OCI-LY3 (cell line): ENCODE results near the gene ZNF175.

Source experiments
- H2AFZ ChIP-seq: fragments of 200-600, 300-600 bp; shearing (Covaris generic); 2 replicates; pipeline ENCODE4 v1.6.0; 2014; ENCODE audit warnings: antibody characterized with exemption, low read depth, low read length
- H3K27ac ChIP-seq: fragments of 200-600, 300-600 bp; sonication (generic); 2 replicates; pipeline ENCODE4 v1.5.1; 2014; ENCODE audit warnings: mild to moderate bottlenecking, low read length, moderate library complexity, mixed read lengths
- H3K27me3 ChIP-seq: fragments of 200-600, 300-600 bp; sonication (generic); 2 replicates; pipeline ENCODE4 v1.6.1; 2014; ENCODE audit warnings: low read depth, low read length, mixed read lengths
- H3K36me3 ChIP-seq: fragments of 200-600, 300-600 bp; sonication (generic); replicated peaks from 2 replicates; pipeline ENCODE3; 2014; ENCODE audit warnings: low read depth, low read length, mixed read lengths
- H3K4me1 ChIP-seq: fragments of 300-600, 200-600 bp; sonication (generic); 2 replicates; pipeline ENCODE4 v1.6.1; 2014; ENCODE audit warnings: low read length, mixed read lengths
- H3K4me2 ChIP-seq: fragments of 200-600, 300-600 bp; sonication (generic); 2 replicates; pipeline ENCODE4 v1.6.1; 2014; ENCODE audit warnings: low read length, mixed read lengths
- H3K4me3 ChIP-seq: fragments of 300-600, 200-600 bp; sonication (generic); 2 replicates; pipeline ENCODE4 v1.5.1; 2014; ENCODE audit warnings: antibody characterized with exemption, mild to moderate bottlenecking, low read length, moderate library complexity
- H3K79me2 ChIP-seq: fragments of 300-600, 200-600 bp; shearing (Covaris generic); 2 replicates; pipeline ENCODE4 v1.6.1; 2014; ENCODE audit warnings: mild to moderate bottlenecking, low read length, mixed read lengths
- H3K9ac ChIP-seq: fragments of 300-600, 200-600 bp; shearing (Covaris generic); 2 replicates; pipeline ENCODE4 v1.6.0; 2014; ENCODE audit warnings: mild to moderate bottlenecking, low read length, moderate library complexity
- H3K9me3 ChIP-seq: fragments of 200-600, 300-600 bp; shearing (Covaris generic); 2 replicates; pipeline ENCODE4 v1.6.1; 2014; ENCODE audit warnings: low read length, mixed read lengths; ENCODE audit not compliant: insufficient read depth
- H4K20me1 ChIP-seq: fragments of 200-600, 300-600 bp; sonication (generic); 2 replicates; pipeline ENCODE4 v1.6.1; 2016; ENCODE audit warnings: low read length, mixed read lengths; ENCODE audit not compliant: insufficient read depth
- EZH2phosphoT487 ChIP-seq: fragments of 200-600 bp; shearing (Covaris generic); IDR thresholded peaks from 2 replicates; pipeline ENCODE4 v1.6.1; 2018; ENCODE audit warnings: antibody characterized with exemption, mixed run types, low read depth
- TF ChIP-seq, protein P1 (sequence below): fragments of 200-600, 300-600 bp; sonication (generic); IDR thresholded peaks from 2 replicates; pipeline ENCODE4 v1.5.1; 2014; ENCODE audit warnings: antibody characterized with exemption, low read length, low read depth

Gene ZNF175

DNA sequence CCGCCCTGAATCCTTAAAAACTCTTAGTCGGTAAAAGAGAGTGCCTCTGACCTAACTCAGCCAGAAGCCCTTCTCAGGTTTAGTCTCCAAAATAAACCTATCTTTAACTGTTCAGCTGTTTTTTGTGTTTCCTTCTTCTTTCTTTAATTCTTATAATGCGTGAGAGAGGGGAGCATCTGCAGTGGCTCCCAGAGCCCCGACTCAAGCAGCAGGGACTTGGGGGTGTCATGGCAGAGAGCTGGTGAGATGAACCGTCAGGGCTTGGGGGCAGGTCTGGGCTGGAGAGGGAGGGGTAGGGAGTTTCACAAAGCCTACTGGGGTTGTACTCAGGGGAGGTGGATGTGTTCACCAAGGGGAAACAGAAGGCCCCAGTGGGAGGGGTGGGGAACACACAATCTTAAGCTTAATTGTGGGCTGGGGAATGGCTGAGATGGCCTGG, 22.9 kb upstream of the ZNF175 start:
- Histone ChIP-seq H3K27ac (no peak overlapping the region), H3K36me3 (no peaks in the 10 kb centered on the region), H3K4me3 (no peak overlapping the region), H3K27me3 (peaks cover 67% of the 10 kb centered on the region), H3K9ac (no peak overlapping the region), H3K4me1 (peaks cover 22% of the 10 kb centered on the region), H3K79me2 (no peaks in the 10 kb centered on the region), H2AFZ (no peak overlapping the region), H4K20me1 (peaks cover 2% of the 10 kb centered on the region; the same call in 1 of the 2 replicates), H3K9me3 (no peaks in the 10 kb centered on the region), H3K4me2 (no peak overlapping the region)
- no peak for TF ChIP-seq EZH2phosphoT487
- TF ChIP-seq, protein P1, sequence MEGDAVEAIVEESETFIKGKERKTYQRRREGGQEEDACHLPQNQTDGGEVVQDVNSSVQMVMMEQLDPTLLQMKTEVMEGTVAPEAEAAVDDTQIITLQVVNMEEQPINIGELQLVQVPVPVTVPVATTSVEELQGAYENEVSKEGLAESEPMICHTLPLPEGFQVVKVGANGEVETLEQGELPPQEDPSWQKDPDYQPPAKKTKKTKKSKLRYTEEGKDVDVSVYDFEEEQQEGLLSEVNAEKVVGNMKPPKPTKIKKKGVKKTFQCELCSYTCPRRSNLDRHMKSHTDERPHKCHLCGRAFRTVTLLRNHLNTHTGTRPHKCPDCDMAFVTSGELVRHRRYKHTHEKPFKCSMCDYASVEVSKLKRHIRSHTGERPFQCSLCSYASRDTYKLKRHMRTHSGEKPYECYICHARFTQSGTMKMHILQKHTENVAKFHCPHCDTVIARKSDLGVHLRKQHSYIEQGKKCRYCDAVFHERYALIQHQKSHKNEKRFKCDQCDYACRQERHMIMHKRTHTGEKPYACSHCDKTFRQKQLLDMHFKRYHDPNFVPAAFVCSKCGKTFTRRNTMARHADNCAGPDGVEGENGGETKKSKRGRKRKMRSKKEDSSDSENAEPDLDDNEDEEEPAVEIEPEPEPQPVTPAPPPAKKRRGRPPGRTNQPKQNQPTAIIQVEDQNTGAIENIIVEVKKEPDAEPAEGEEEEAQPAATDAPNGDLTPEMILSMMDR, result no peak

DNA sequence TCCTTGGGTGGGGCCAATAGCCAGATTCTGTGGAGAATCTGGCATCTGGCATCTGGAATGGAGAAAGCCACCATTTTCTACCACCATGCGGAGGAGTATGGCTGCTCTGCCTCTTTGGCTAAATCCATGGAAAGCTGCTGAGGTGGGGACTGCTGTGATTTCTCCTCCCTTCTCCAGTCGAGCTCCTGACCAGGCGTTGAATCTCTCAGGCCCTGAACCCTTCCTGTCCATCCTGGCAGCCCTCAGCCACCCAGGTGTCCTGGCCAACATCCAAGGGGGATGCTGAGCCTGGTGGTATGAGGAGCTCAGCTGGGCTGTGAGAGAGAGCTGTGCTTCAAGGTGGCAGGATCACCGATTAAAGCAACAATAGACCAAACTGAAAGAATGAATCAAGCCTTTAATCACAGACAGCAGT, 22.2 kb upstream of the ZNF175 start:
- Histone ChIP-seq H3K79me2 (no peaks in the 10 kb centered on the region), H3K4me1 (peaks cover 22% of the 10 kb centered on the region), H3K9me3 (no peaks in the 10 kb centered on the region), H3K27me3 (peaks cover 70% of the 10 kb centered on the region), H3K36me3 (no peaks in the 10 kb centered on the region), H4K20me1 (peaks cover 2% of the 10 kb centered on the region; the same call in 1 of the 2 replicates), H2AFZ (no peak overlapping the region), H3K4me2 (no peak overlapping the region), H3K27ac (no peak overlapping the region), H3K9ac (no peak overlapping the region), H3K4me3 (no peak overlapping the region)
- TF ChIP-seq, protein P1, result no peak
- no peak for TF ChIP-seq EZH2phosphoT487

DNA sequence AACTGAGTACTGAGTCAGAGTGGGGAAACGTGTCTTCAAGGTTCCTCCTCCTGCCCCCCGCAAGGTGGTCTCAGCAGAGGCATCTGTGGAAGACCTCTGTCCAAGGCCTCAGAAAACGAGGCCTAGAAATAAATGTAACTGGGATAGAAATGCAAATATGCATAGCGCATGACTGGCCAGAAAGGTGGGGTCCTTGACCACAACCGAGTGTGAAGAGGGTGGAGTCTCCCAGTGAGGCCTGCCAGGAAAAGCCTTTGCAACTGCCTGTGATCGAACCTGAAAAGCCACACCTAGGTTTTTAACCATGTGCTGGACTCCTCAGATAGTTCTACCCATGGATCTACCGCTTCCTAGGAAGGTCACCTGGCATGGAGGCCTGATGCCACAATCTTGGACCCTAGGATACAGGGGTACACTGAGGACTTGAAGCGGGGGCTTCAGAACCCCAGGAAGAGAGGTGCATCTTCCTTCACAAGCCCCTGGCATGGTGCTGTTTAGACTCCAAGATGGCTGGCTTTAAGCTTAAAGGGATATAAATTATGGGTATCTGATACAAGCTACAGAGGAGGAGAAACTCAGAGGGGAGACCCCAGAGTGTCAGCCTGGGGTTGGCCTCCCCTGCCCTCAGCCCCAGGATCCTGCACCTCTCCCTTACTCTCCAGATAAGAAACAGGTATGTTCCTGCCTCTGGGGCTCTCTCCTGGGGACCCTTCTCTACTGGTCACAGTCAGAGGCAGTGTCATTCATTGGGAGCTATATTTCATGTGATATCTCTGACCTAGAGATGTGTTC, 21.4 kb upstream of the ZNF175 start:
- no peaks in the 10 kb centered on the region for H3K36me3 ChIP-seq
- H3K79me2 ChIP-seq, result no peaks in the 10 kb centered on the region
- no peak overlapping the region for H2AFZ ChIP-seq
- H4K20me1 ChIP-seq, result peaks cover 2% of the 10 kb centered on the region; the same call in 1 of the 2 replicates
- peaks cover 72% of the 10 kb centered on the region for H3K27me3 ChIP-seq
- H3K9ac ChIP-seq, result no peak overlapping the region
- no peaks in the 10 kb centered on the region for H3K9me3 ChIP-seq
- H3K27ac ChIP-seq, result no peak overlapping the region
- no peak overlapping the region for H3K4me2 ChIP-seq
- no peak for TF ChIP-seq EZH2phosphoT487
- peaks cover 22% of the 10 kb centered on the region for H3K4me1 ChIP-seq
- no peak overlapping the region for H3K4me3 ChIP-seq

DNA sequence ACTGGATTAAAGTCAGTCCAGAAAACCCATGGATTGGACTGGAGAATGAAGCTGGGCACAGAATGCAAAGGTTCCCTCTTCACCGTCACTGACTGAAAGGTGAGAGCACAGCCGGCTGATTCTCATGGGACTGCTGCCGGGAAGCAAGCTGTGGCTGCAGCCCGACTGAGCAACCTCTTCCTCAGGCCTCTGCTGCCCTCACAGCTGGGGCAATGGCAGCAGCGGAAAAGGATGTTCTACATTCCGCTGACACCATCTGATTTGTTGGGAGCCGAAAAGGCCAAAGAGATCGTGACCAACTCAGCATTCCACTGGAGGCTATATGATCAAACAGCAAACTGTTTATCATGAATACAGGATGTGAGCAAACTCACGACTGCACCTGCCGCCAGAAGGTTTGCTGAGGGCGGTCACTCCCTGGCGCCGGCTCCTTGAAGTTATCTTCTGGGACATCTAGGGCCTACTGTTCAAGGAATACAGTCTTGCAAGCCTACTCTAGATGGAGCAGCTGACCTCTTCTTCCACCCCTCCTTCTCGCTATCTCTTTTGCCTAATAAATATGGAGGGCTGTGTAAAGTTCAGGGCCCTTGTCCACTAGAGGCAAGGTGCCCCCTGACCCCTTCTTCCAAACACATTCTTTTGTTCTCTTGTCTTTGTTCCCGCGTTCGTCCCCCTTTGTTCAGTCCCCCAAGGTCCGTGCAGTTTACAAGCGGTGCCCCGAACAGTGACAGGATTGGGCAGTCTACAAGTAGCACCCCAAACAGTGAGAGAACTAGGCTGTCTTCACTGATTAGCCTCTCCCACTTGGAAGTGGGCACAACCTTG, 20.0 kb upstream of the ZNF175 start:
- Histone ChIP-seq H3K4me1 (peaks cover 22% of the 10 kb centered on the region), H3K9me3 (no peaks in the 10 kb centered on the region), H3K27me3 (peaks cover 75% of the 10 kb centered on the region), H3K4me3 (peak overlapping the region; percentile 11; the same call in 1 of the 2 replicates), H3K36me3 (no peaks in the 10 kb centered on the region), H3K9ac (no peak overlapping the region), H3K79me2 (no peaks in the 10 kb centered on the region), H2AFZ (no peak overlapping the region), H3K4me2 (peak overlapping the region; percentile 46), H4K20me1 (peaks cover 2% of the 10 kb centered on the region; the same call in 1 of the 2 replicates), H3K27ac (no peak overlapping the region)
- no peak for TF ChIP-seq EZH2phosphoT487
- TF ChIP-seq, protein P1, result no peak
